HepG2 (cell line): Measurements from ENCODE around the gene ASH1L. TPM values are rescaled to one million over a fixed set of nuclear protein-coding genes. Genes with fewer than 3 reads are reported as not detected.

ENCODE experiments used
- ERF ChIP-seq: IDR thresholded peaks from 2 replicates; pipeline ENCODE4 v1.6.1; 2018; ENCODE audit warnings: missing biosample characterization, missing genetic modification reagents
- IKZF1 ChIP-seq: fragments of 450-650 bp; IDR thresholded peaks from 2 replicates; pipeline ENCODE4 v1.7.1; 2016
- MBNL3 ChIP-seq: fragments of 250-450 bp; sonication (Bioruptor Pico); conservative IDR thresholded peaks from 2 replicates; pipeline ENCODE4 v1.8.0; 2022; ENCODE audit warnings: mild to moderate bottlenecking, inconsistent platforms
- MIER2 ChIP-seq: IDR thresholded peaks from 2 replicates; pipeline ENCODE4 v1.6.1; 2016; ENCODE audit warnings: missing biosample characterization, missing genetic modification reagents
- MNT ChIP-seq: fragments of 450-650 bp; IDR thresholded peaks from 2 replicates; pipeline ENCODE4 v1.6.1; 2016
- MXD4 ChIP-seq: IDR thresholded peaks from 2 replicates; pipeline ENCODE4 v1.6.1; 2016; ENCODE audit warnings: mild to moderate bottlenecking, missing biosample characterization, missing genetic modification reagents
- NR2F6 ChIP-seq, 2 experiments: IDR thresholded peaks; 2 replicates each; pipeline ENCODE4 v1.6.1; 2016; ENCODE audit warnings: antibody characterized with exemption in 1 of 2, mild to moderate bottlenecking in 1 of 2
- POGK ChIP-seq: sonication (generic); formaldehyde crosslinking; conservative IDR thresholded peaks from 2 replicates; pipeline ENCODE4 v1.8.0; 2022; ENCODE audit warnings: mild to moderate bottlenecking, moderate library complexity, missing genetic modification reagents
- SP1 ChIP-seq, 2 experiments: fragments of 450-650 bp in 1 of 2; sonication (generic) in 1 of 2; formaldehyde crosslinking in 1 of 2; IDR thresholded peaks; 2 replicates each; pipeline versions ENCODE4 v1.4.0 to v1.6.1; 2016 to 2020; ENCODE audit warnings: missing genetic modification reagents in 1 of 2
- SRSF1 ChIP-seq: fragments of 200-400 bp; formaldehyde crosslinking; optimal IDR thresholded peaks from 2 replicates; pipeline ENCODE3; 2017; ENCODE audit warnings: mild to moderate bottlenecking, low read depth, low read length, moderate library complexity
- TEAD3 ChIP-seq: optimal IDR thresholded peaks from 2 replicates; pipeline ENCODE3; 2016; ENCODE audit warnings: borderline replicate concordance
- TGIF2 ChIP-seq: IDR thresholded peaks from 2 replicates; pipeline ENCODE4 v1.6.1; 2016; ENCODE audit warnings: control low read depth, missing compliant biosample characterization
- THAP8 ChIP-seq: sonication (generic); formaldehyde crosslinking; IDR thresholded peaks from 2 replicates; pipeline ENCODE4 v1.5.1; 2020; ENCODE audit warnings: missing genetic modification reagents, mild to moderate bottlenecking, borderline replicate concordance
- ZBTB34 ChIP-seq: sonication (generic); formaldehyde crosslinking; IDR thresholded peaks from 2 replicates; pipeline ENCODE4 v1.8.0; 2022; ENCODE audit warnings: mild to moderate bottlenecking, missing genetic modification reagents
- ZNF501 ChIP-seq: sonication (generic); formaldehyde crosslinking; IDR thresholded peaks from 2 replicates; pipeline ENCODE4 v1.5.1; 2020; ENCODE audit warnings: mild to moderate bottlenecking, moderate library complexity, missing genetic modification reagents
- ZNF558 ChIP-seq: sonication (generic); formaldehyde crosslinking; IDR thresholded peaks from 2 replicates; pipeline ENCODE4 v1.9.0; 2022; ENCODE audit warnings: mild to moderate bottlenecking, missing genetic modification reagents, borderline replicate concordance
- ZNF574 ChIP-seq: sonication (generic); formaldehyde crosslinking; IDR thresholded peaks from 2 replicates; pipeline ENCODE4 v1.4.0; 2020; ENCODE audit warnings: missing genetic modification reagents
- ZNF589 ChIP-seq: sonication (generic); formaldehyde crosslinking; conservative IDR thresholded peaks from 2 replicates; pipeline ENCODE4 v1.8.0; 2022; ENCODE audit warnings: mild to moderate bottlenecking, moderate library complexity, missing genetic modification reagents
- polyA plus RNA-seq, 8 experiments: library from polyadenylated mRNA; depleted of rRNA in 3 of 8; stranded (reverse) in 7 of 8; unstranded in 1 of 8; fragments of >200 nt; fragmentation: Illumina TruSeq in 4 of 8; extraction: Trizol in 4 of 8; gene quantifications; 2 replicates each; pipeline versions ENCODE4 v1.2.1 to v1.2.3, GENCODE V29; 2011 to 2016; ENCODE audit warnings: low read depth in 4 of 8, missing spikeins in 1 of 8, mixed read lengths in 1 of 8; ENCODE audit not compliant: insufficient read depth in 1 of 8
- total RNA-seq, 5 experiments: library from RNA; depleted of rRNA; stranded (reverse); fragments of >200 nt; fragmentation: Illumina TruSeq; extraction: Trizol; gene quantifications; 2 replicates each; pipeline ENCODE4 v1.2.3, GENCODE V29; 2016; ENCODE audit warnings: low read depth in 1 of 5

The ASH1L gene
- total and polyA plus RNA-seq, 2 of the 13 experiments (the other 11 are each of a cell fraction or from before 2014, with no cell fraction given) = 10.2 to 15.3 TPM

- TF ChIP-seq THAP8 (CRISPR knock-in tag) = 0 out of 2 replicates have a peak, but pooled peaks have one; percentile 7
- 0 out of 2 replicates have a peak, but pooled peaks have one; percentile 46 for TF ChIP-seq ZNF589
- TF ChIP-seq TGIF2 (CRISPR knock-in tag) = 0 out of 2 replicates have a peak, but pooled peaks have one; percentile 20
- TF ChIP-seq ZBTB34 (CRISPR knock-in tag) = 0 out of 2 replicates have a peak, but pooled peaks have one; percentile 39
- TF ChIP-seq TEAD3 (CRISPR knock-in tag) = peak; percentile 17
- peak; percentile 70 for TF ChIP-seq ERF (CRISPR knock-in tag)
- TF ChIP-seq ZNF574 (CRISPR knock-in tag) = peak; percentile 64
- TF ChIP-seq POGK (CRISPR knock-in tag) = 0 out of 2 replicates have a peak, but pooled peaks have one; percentile 48
- TF ChIP-seq SRSF1 = peak; percentile 45
- 0 out of 2 replicates have a peak, but pooled peaks have one; percentile 38 for TF ChIP-seq MIER2 (CRISPR knock-in tag)
- peak; percentile 60; the same call in 1 of the 2 replicates for TF ChIP-seq MXD4 (CRISPR knock-in tag)
- no peak for TF ChIP-seq SP1 (IDR thresholded peaks at IDR 0.05)
- peak; percentile 69 for TF ChIP-seq SP1 (CRISPR knock-in tag; IDR thresholded peaks at IDR 0.05)
- peak; percentile 69 for TF ChIP-seq ZNF501 (CRISPR knock-in tag)
- TF ChIP-seq IKZF1 = no peak
- TF ChIP-seq ZNF558 (CRISPR knock-in tag) = peak; percentile 55; the same call in 1 of the 2 replicates
- TF ChIP-seq MNT = 0 out of 2 replicates have a peak, but pooled peaks have one; percentile 4
- no peak for TF ChIP-seq MBNL3 (CRISPR knock-in tag)
- no peak for TF ChIP-seq NR2F6 (IDR thresholded peaks at IDR 0.05)
- peak; percentile 5; the same call in 1 of the 2 replicates for TF ChIP-seq NR2F6 (CRISPR knock-in tag; IDR thresholded peaks at IDR 0.05)
These were observed 239.5 kb downstream of the ASH1L start (continued) for GRCh38 chr1:155322953-155323728.
